ENCODE results near the gene PIGH. TPM values are rescaled to one million over a fixed set of nuclear protein-coding genes. Genes with fewer than 3 reads are reported as not detected.

Gene PIGH
- total RNA-seq, 1 donor from 2014 or later: 11.3 TPM

DNA sequence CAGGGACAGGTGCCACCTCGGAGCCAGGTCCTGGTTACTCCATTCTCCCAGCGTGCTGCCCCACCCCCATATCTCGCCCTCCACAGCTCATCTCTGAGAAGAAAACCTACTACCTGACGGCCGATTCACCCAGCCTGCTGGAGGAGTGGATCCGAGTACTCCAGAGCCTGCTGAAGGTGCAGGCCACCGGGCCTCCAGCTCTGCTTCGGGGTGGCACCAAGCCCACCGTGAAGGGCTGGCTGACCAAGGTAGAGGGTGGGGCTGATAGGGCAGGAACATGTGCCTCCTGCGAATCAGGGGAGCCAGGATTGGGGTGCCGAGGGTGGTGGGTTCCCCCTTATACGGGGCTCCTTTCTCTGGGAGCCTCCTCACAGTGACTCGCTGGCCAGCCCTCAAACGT, 25.9 kb downstream of the PIGH start:
- Histone ChIP-seq H3K9me3 (ENCODE audit: insufficient read depth, low read depth, low read length) (no peaks in the 10 kb centered on the region), H2AFZ (ENCODE audit: low read depth, low read length) (no peak overlapping the region), H4K20me1 (ENCODE audit: insufficient read depth, low read length) (no peaks in the 10 kb centered on the region), H3K27ac (ENCODE audit: low read depth, low read length) (no peak overlapping the region), H3K79me2 (ENCODE audit: insufficient read depth, low read length) (no peaks in the 10 kb centered on the region), H3K4me1 (ENCODE audit: insufficient read depth, low read length) (no peaks in the 10 kb centered on the region), H3K4me2 (ENCODE audit: low read length) (no peak overlapping the region), H3K9ac (ENCODE audit: low read length) (no peak overlapping the region), H3K27me3 (ENCODE audit: insufficient read depth, low read length) (no peaks in the 10 kb centered on the region), H3K4me3 (ENCODE audit: insufficient read depth, low read depth, low read length) (no peak overlapping the region), H3K36me3 (ENCODE audit: insufficient read depth, low read length) (no peaks in the 10 kb centered on the region)
- peaks cover 11% of the 10 kb centered on the region for H3K36me3 Mint-ChIP-seq (ENCODE audit: low read depth, unreplicated experiment)
- FAIRE-seq (no peak), DNase-seq (ENCODE audit: low read depth) (no peak)
- TF ChIP-seq EZH2 (IDR thresholded peaks at IDR 0.05; ENCODE audit: insufficient read depth, low read length): no peak
- TF ChIP-seq, protein P1, sequence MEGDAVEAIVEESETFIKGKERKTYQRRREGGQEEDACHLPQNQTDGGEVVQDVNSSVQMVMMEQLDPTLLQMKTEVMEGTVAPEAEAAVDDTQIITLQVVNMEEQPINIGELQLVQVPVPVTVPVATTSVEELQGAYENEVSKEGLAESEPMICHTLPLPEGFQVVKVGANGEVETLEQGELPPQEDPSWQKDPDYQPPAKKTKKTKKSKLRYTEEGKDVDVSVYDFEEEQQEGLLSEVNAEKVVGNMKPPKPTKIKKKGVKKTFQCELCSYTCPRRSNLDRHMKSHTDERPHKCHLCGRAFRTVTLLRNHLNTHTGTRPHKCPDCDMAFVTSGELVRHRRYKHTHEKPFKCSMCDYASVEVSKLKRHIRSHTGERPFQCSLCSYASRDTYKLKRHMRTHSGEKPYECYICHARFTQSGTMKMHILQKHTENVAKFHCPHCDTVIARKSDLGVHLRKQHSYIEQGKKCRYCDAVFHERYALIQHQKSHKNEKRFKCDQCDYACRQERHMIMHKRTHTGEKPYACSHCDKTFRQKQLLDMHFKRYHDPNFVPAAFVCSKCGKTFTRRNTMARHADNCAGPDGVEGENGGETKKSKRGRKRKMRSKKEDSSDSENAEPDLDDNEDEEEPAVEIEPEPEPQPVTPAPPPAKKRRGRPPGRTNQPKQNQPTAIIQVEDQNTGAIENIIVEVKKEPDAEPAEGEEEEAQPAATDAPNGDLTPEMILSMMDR (IDR thresholded peaks at IDR 0.05; ENCODE audit: insufficient read depth, low read depth, low read length): no peak
- no peaks in the 10 kb centered on the region for H3K27me3 Mint-ChIP-seq (ENCODE audit: low read depth, unreplicated experiment)
- no peak overlapping the region for H3K4me3 Mint-ChIP-seq (ENCODE audit: unreplicated experiment)
- H3K9me3 Mint-ChIP-seq (ENCODE audit: unreplicated experiment): peaks cover 3% of the 10 kb centered on the region
- no peaks in the 10 kb centered on the region for H3K4me1 Mint-ChIP-seq (ENCODE audit: low read depth, unreplicated experiment)
- H3K27ac Mint-ChIP-seq (ENCODE audit: unreplicated experiment): no peak overlapping the region

DNA sequence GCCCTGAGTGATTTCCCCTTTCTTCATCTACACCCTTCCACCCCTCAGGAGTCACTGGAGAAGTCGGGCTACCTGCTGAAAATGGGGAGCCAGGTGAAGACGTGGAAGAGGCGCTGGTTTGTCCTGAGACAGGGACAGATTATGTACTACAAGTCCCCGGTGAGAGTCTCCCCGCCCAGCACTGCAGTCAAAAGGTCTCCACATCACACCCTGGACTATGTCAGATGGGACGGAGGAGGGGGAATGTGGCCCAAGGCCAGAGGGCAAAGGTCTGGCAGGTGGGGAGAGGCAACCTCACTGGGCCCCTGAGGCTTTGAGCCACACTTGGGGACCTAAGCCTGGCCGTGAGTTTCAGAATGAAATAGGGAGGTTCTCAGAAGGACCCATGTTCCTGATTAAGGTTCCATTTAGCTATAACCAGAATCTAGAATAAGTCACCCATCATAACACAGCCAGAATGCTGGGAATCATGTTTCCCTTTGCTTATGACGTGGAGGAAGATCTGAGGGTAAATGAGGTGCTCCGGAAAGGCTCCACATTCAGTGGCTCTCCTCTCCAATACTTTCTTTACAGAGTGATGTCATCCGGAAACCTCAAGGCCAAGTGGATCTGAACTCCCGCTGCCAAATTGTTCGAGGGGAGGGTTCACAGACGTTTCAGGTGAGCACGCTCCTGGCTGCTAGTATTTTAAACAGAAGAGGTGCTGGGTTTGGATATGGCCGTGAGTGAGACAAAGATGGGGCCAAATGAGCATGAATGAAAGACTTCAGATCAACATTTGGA, 26.6 kb downstream of the PIGH start:
- Histone ChIP-seq H3K36me3 (ENCODE audit: insufficient read depth, low read length) (no peaks in the 10 kb centered on the region), H3K4me2 (ENCODE audit: low read length) (no peak overlapping the region), H3K27me3 (ENCODE audit: insufficient read depth, low read length) (no peaks in the 10 kb centered on the region), H3K9ac (ENCODE audit: low read length) (no peak overlapping the region), H3K9me3 (ENCODE audit: insufficient read depth, low read depth, low read length) (no peaks in the 10 kb centered on the region), H2AFZ (ENCODE audit: low read depth, low read length) (no peak overlapping the region), H4K20me1 (ENCODE audit: insufficient read depth, low read length) (no peaks in the 10 kb centered on the region), H3K4me1 (ENCODE audit: insufficient read depth, low read length) (no peaks in the 10 kb centered on the region), H3K27ac (ENCODE audit: low read depth, low read length) (no peak overlapping the region), H3K4me3 (ENCODE audit: insufficient read depth, low read depth, low read length) (no peak overlapping the region), H3K79me2 (ENCODE audit: insufficient read depth, low read length) (no peaks in the 10 kb centered on the region)
- H3K27me3 Mint-ChIP-seq (ENCODE audit: low read depth, unreplicated experiment): no peaks in the 10 kb centered on the region
- H3K4me3 Mint-ChIP-seq (ENCODE audit: unreplicated experiment): no peak overlapping the region
- peaks cover 3% of the 10 kb centered on the region for H3K9me3 Mint-ChIP-seq (ENCODE audit: unreplicated experiment)
- H3K36me3 Mint-ChIP-seq (ENCODE audit: low read depth, unreplicated experiment): peaks cover 11% of the 10 kb centered on the region
- FAIRE-seq: no peak
- H3K4me1 Mint-ChIP-seq (ENCODE audit: low read depth, unreplicated experiment): no peaks in the 10 kb centered on the region
- TF ChIP-seq, protein P1 (IDR thresholded peaks at IDR 0.05; ENCODE audit: insufficient read depth, low read depth, low read length): no peak
- TF ChIP-seq EZH2 (IDR thresholded peaks at IDR 0.05; ENCODE audit: insufficient read depth, low read length): no peak
- DNase-seq (ENCODE audit: low read depth): no peak
- no peak overlapping the region for H3K27ac Mint-ChIP-seq (ENCODE audit: unreplicated experiment)

DNA sequence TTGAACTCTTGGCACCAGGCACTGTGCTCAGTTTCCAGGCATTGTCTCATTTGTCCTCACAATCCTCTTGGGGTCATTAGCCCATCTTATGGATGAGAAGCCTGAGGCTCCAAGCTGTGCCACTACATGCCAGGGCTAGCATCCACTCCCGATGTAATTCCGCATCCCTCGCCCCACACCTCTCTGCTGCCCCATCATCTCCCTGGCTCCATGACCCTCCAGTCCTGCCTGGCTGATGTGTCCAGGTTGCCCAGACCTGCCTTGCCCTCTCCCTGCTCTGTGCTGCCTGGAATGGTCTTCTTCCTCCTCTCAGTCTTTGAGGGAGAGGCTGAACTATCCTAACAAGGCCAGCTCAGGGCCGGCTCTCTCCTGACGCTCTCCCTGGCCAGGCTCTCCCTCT, 27.5 kb downstream of the PIGH start:
- Mint-ChIP-seq H3K36me3 (ENCODE audit: low read depth, unreplicated experiment) (peaks cover 10% of the 10 kb centered on the region), H3K27ac (ENCODE audit: unreplicated experiment) (no peak overlapping the region), H3K27me3 (ENCODE audit: low read depth, unreplicated experiment) (no peaks in the 10 kb centered on the region), H3K4me1 (ENCODE audit: low read depth, unreplicated experiment) (peaks cover under 1% of the 10 kb centered on the region), H3K4me3 (ENCODE audit: unreplicated experiment) (no peak overlapping the region), H3K9me3 (ENCODE audit: unreplicated experiment) (peaks cover 3% of the 10 kb centered on the region)
- no peaks in the 10 kb centered on the region for H3K79me2 ChIP-seq (ENCODE audit: insufficient read depth, low read length)
- H3K27me3 ChIP-seq (ENCODE audit: insufficient read depth, low read length): no peaks in the 10 kb centered on the region
- no peaks in the 10 kb centered on the region for H4K20me1 ChIP-seq (ENCODE audit: insufficient read depth, low read length)
- TF ChIP-seq, protein P1 (IDR thresholded peaks at IDR 0.05; ENCODE audit: insufficient read depth, low read depth, low read length): no peak
- no peak for TF ChIP-seq EZH2 (IDR thresholded peaks at IDR 0.05; ENCODE audit: insufficient read depth, low read length)
- H3K9me3 ChIP-seq (ENCODE audit: insufficient read depth, low read depth, low read length): no peaks in the 10 kb centered on the region
- H3K4me2 ChIP-seq (ENCODE audit: low read length): no peak overlapping the region
- DNase-seq (ENCODE audit: low read depth) (no peak), FAIRE-seq (no peak)
- H3K4me3 ChIP-seq (ENCODE audit: insufficient read depth, low read depth, low read length): no peak overlapping the region
- no peak overlapping the region for H2AFZ ChIP-seq (ENCODE audit: low read depth, low read length)
- no peak overlapping the region for H3K27ac ChIP-seq (ENCODE audit: low read depth, low read length)
- no peaks in the 10 kb centered on the region for H3K4me1 ChIP-seq (ENCODE audit: insufficient read depth, low read length)
- no peaks in the 10 kb centered on the region for H3K36me3 ChIP-seq (ENCODE audit: insufficient read depth, low read length)
- H3K9ac ChIP-seq (ENCODE audit: low read length): no peak overlapping the region
